Tibial artery (tissue), 4 donors: ENCODE data around the gene CD69.
"Not testable (repeated sequence)": the region's sequence is repeated elsewhere in the genome, so short reads cannot be mapped to it uniquely, and the experiment has no call there.

Experiments used
- DNase-seq, 2 donors: peaks; one replicate each; pipeline ENCODE4 v3.0.0-alpha.2; 2019
- H3K27ac ChIP-seq, 2 donors: fragments of 200-600 bp; sonication (generic) in 1 of 2; 1 replicate in 1 of 2; 2 replicates in 1 of 2; pipeline ENCODE4 v1.5.1; 2018 to 2019; ENCODE audit warnings: mild to moderate bottlenecking in 1 of 2
- H3K27me3 ChIP-seq, 2 donors: fragments of 200-600 bp; sonication (generic) in 1 of 2; one replicate each; pipeline versions ENCODE4 v1.5.1 to v1.6.0; 2016 to 2019
- H3K36me3 ChIP-seq, 3 donors: fragments of 200-600 bp; sonication (generic) in 2 of 3; one replicate each; pipeline ENCODE4 v1.5.1; 2016 to 2019; ENCODE audit warnings: mild to moderate bottlenecking in 2 of 3
- H3K4me1 ChIP-seq, 4 donors: fragments of 200-600 bp; sonication (generic) in 2 of 4; 1 replicate in 3 of 4; 2 replicates in 1 of 4; pipeline ENCODE4 v1.5.1; 2016 to 2019
- H3K4me3 ChIP-seq, 2 donors: fragments of 200-600 bp; sonication (generic) in 1 of 2; 1 replicate in 1 of 2; 2 replicates in 1 of 2; pipeline ENCODE4 v1.5.1; 2018 to 2019; ENCODE audit warnings: mild to moderate bottlenecking in 2 of 2
- H3K9me3 ChIP-seq, 3 donors: fragments of 200-600 bp; sonication (generic) in 1 of 3; one replicate each; pipeline ENCODE4 v1.5.1; 2016 to 2019
- intact Hi-C: fragments of 100-400 bp; cut with DNase I; formaldehyde crosslinking; loops from one replicate; pipeline ENCODE4 v1.15.0; 2023; ENCODE audit warnings: low total_unique reads
- TF ChIP-seq, protein P1 (sequence below), 2 experiments: fragments of 200-600 bp in 1 of 2; fragments of 450-650 bp in 1 of 2; IDR thresholded peaks; one replicate each; pipeline ENCODE4 v1.5.1; 2017 to 2019; ENCODE audit warnings: antibody characterized with exemption in 2 of 2, mild to moderate bottlenecking in 1 of 2, moderate library complexity in 1 of 2

Gene CD69

DNA sequence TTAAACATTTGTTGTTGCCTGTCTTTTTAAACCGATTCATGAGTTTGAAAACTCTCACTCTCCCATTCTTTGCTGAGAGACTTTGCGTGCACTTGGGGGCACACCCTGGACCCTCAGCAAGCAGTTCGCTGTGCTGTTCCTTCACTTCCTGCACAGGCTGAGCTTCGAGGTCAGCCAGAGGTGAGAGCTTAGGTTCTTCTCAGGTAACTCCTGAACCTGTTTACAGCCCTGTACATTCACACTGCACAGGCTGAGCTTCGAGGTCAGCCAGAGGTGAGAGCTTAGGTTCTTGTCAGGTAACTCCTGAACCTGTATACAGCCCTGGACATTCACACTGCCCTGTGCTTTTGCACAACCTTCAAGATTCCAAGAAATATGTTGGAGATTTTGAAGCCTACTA is 18.0 kb downstream of the CD69 start:
- intact Hi-C loops, result no loop called here
- Histone ChIP-seq H3K27me3 (peaks cover 0 to 3% of the 10 kb centered on the region in 2 donors), H3K4me1 (no peaks in the 10 kb centered on the region), H3K9me3 (no peaks in the 10 kb centered on the region), H3K36me3 (no peaks in the 10 kb centered on the region), H3K27ac (no peak overlapping the region), H3K4me3 (no peak overlapping the region)
- TF ChIP-seq, protein P1, sequence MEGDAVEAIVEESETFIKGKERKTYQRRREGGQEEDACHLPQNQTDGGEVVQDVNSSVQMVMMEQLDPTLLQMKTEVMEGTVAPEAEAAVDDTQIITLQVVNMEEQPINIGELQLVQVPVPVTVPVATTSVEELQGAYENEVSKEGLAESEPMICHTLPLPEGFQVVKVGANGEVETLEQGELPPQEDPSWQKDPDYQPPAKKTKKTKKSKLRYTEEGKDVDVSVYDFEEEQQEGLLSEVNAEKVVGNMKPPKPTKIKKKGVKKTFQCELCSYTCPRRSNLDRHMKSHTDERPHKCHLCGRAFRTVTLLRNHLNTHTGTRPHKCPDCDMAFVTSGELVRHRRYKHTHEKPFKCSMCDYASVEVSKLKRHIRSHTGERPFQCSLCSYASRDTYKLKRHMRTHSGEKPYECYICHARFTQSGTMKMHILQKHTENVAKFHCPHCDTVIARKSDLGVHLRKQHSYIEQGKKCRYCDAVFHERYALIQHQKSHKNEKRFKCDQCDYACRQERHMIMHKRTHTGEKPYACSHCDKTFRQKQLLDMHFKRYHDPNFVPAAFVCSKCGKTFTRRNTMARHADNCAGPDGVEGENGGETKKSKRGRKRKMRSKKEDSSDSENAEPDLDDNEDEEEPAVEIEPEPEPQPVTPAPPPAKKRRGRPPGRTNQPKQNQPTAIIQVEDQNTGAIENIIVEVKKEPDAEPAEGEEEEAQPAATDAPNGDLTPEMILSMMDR (IDR thresholded peaks at IDR 0.05), result no peak
- DNase-seq, result no peak

GRCh38 chr12:9741726-9742125 is 19.0 kb downstream of the CD69 start:
- H3K27ac ChIP-seq, result no peak overlapping the region
- no peak for DNase-seq
- H3K36me3 ChIP-seq, result no peaks in the 10 kb centered on the region
- no peaks in the 10 kb centered on the region for H3K9me3 ChIP-seq
- peaks cover 0 to 3% of the 10 kb centered on the region in 2 donors for H3K27me3 ChIP-seq
- no peak overlapping the region for H3K4me3 ChIP-seq
- no peaks in the 10 kb centered on the region for H3K4me1 ChIP-seq
- intact Hi-C loops, result no loop called here
- TF ChIP-seq, protein P1 (IDR thresholded peaks at IDR 0.05), result no peak

DNA sequence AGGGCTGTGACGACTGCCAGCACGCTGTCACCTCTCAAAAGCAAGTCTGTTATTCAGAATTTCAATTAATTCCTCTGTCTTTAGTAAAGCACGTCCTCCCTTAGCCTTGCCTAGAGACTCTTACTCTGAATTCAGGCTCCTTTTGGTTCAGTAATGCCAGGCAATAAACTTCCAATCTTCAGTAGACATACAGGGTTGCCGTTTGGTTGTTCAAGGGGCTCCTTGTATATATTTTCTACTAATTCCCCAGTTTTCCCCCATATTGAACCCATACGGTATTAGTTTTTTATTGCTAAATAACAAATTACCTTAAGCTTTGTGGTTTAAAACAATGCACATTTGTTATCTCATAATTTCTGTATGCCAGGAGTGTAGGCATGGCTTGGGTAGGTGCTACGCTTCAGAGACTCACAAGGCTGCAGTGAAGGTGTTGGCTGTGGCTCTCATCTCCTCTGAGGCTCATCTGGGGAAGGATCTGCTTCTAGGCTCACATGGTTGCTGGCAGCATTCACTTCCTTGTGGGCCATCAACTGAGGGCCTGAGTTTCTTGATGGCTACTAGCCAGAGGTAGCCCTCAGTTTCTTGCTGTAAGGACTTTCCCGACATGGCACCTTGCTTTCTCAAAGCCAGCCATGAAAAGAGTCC is 20.5 kb downstream of the CD69 start:
- Histone ChIP-seq H3K4me3 (peak overlapping the region in 1 of 2 donors; percentile 42), H3K27ac (no peak overlapping the region), H3K9me3 (no peaks in the 10 kb centered on the region), H3K4me1 (no peaks in the 10 kb centered on the region), H3K36me3 (no peaks in the 10 kb centered on the region), H3K27me3 (peaks cover 0 to 3% of the 10 kb centered on the region in 2 donors)
- intact Hi-C loops, result no loop called here
- TF ChIP-seq, protein P1 (IDR thresholded peaks at IDR 0.05), result no peak
- no peak for DNase-seq

- H3K36me3 ChIP-seq, H3K27ac ChIP-seq, H3K4me1 ChIP-seq, intact Hi-C loops, H3K9me3 ChIP-seq, DNase-seq, H3K27me3 ChIP-seq: not testable (repeated sequence)
- peak overlapping the region; percentile 33 to 42 for H3K4me3 ChIP-seq
Observed at GRCh38 chr12:9739404-9740105, 21.1 kb downstream of the CD69 start.

DNA sequence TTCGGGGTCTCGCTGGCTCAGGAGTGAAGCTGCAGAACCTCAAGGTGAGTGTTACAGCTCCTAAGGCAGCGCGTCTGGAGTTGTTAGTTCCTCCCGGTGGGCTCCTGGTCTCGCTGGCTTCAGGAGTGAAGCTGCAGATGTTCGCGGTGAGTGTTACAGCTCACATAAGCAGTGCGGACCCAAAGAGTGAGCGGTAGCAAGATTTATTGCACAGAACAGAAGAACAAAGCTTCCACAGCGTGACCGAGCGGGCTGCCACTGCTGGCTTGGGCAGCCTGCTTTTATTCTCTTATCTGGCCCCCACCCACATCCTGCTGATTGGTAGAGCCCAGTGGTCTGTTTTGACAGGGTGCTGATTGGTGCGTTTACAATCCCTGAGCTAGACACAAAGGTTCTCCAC is 21.8 kb downstream of the CD69 start:
- H3K4me3 ChIP-seq, H3K4me1 ChIP-seq, intact Hi-C loops, H3K9me3 ChIP-seq, H3K36me3 ChIP-seq, DNase-seq, H3K27ac ChIP-seq, H3K27me3 ChIP-seq: not testable (repeated sequence)

DNA sequence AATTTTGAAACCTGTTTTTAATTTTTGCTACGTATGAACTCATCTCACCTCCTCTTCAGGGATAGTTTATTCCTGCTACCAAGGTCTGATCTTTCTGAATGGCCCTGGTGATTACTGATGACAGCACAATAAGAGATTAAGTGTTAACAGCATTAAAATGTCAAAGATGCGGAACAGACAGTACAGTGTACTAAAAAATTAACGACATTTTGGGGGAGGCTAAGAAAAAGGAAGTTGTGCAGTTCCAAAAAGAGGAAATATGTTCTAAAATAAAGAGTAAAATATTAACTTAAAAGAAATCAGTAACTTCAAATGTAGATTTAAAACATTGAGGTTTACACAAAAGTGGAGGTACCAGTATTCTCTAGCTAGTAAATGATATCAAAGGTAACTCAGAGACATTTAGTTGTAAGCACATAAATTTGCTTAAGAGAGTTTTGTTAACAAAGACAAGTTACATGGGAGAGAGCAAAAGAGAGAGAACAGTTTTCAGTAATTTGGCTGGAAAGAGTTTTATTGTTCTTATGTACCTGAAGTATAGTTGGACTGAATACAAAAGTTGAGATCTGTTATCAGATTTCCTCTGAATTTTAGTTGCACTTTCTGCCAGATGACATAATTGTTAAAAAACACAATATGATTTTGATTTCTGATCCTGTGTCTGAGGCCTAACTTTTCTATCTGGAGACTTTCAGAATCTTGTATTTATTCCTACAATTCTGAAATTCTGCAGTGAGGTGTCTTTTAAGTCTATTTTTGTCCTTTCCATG is 23.6 kb downstream of the CD69 start:
- Histone ChIP-seq H3K36me3 (no peaks in the 10 kb centered on the region), H3K27me3 (peaks cover 0 to 3% of the 10 kb centered on the region in 2 donors), H3K4me1 (no peaks in the 10 kb centered on the region), H3K4me3 (no peak overlapping the region), H3K27ac (no peak overlapping the region), H3K9me3 (no peaks in the 10 kb centered on the region)
- DNase-seq, result no peak
- intact Hi-C loops, result no loop called here
- TF ChIP-seq, protein P1 (IDR thresholded peaks at IDR 0.05), result no peak
